Liver (tissue), 3 donors: Measurements from ENCODE around the gene MYO3B.

Experiments
- ATF3 ChIP-seq: IDR thresholded peaks from 2 replicates; pipeline ENCODE4 v1.6.1; 2016; ENCODE audit warnings: antibody characterized with exemption
- EGR1 ChIP-seq, 2 donors: IDR thresholded peaks; 2 replicates each; pipeline ENCODE4 v1.6.1; 2016 to 2018; ENCODE audit warnings: antibody characterized with exemption in 2 of 2, low read depth in 2 of 2
- FOXA2 ChIP-seq: IDR thresholded peaks from 2 replicates; pipeline ENCODE4 v1.6.1; 2016; ENCODE audit warnings: antibody characterized with exemption
- GABPA ChIP-seq, 2 donors: IDR thresholded peaks in 1 of 2; conservative IDR thresholded peaks in 1 of 2; 2 replicates each; pipeline ENCODE4 v1.6.1; 2016; ENCODE audit warnings: antibody characterized with exemption in 2 of 2, mild to moderate bottlenecking in 1 of 2, moderate library complexity in 1 of 2
- JUND ChIP-seq, 2 donors: IDR thresholded peaks; 2 replicates each; pipeline ENCODE4 v1.6.1; 2016; ENCODE audit warnings: antibody characterized with exemption in 2 of 2
- RAD21 ChIP-seq, 2 donors: IDR thresholded peaks; 2 replicates each; pipeline ENCODE4 v1.6.1; 2016; ENCODE audit warnings: antibody characterized with exemption in 2 of 2, mild to moderate bottlenecking in 2 of 2
- REST ChIP-seq: IDR thresholded peaks from 2 replicates; pipeline ENCODE4 v1.6.1; 2016; ENCODE audit warnings: antibody characterized with exemption, mild to moderate bottlenecking
- SP1 ChIP-seq: IDR thresholded peaks from 2 replicates; pipeline ENCODE4 v1.6.1; 2018; ENCODE audit warnings: antibody characterized with exemption, mild to moderate bottlenecking
- TF ChIP-seq, protein P1 (sequence below): fragments of 150-350 bp; IDR thresholded peaks from 2 replicates; pipeline ENCODE4 v1.5.1; 2017; ENCODE audit warnings: improper control_type of control experiment, low read depth, low read length; ENCODE audit not compliant: missing input control
- TF ChIP-seq, protein P2 (sequence below): IDR thresholded peaks from 2 replicates; pipeline ENCODE4 v1.6.1; 2016; ENCODE audit warnings: antibody characterized with exemption
- TF ChIP-seq, protein P3 (sequence below): IDR thresholded peaks from 2 replicates; pipeline ENCODE4 v1.6.1; 2016; ENCODE audit warnings: antibody characterized with exemption
- donor health status: healthy.
- donor health status: healthy.

DNA sequence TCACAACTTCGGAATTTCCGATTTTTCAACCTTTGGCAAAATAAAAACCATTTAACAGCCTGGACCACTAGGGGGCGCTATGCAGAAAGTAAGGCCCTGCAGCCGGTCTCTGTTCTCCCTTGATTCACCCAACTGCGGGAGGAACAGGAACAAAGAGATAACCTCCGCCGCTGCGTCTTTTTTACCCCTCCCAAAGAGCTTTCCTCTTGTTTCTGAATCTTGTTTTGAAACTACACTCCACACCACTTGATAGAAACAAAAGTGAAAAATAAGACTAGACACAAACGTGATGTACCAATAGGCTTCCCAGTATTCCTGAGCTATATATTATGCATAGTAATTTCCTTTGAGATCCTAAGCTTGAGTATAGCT lies 231.2 kb downstream of the MYO3B start:
- TF ChIP-seq, protein P1, sequence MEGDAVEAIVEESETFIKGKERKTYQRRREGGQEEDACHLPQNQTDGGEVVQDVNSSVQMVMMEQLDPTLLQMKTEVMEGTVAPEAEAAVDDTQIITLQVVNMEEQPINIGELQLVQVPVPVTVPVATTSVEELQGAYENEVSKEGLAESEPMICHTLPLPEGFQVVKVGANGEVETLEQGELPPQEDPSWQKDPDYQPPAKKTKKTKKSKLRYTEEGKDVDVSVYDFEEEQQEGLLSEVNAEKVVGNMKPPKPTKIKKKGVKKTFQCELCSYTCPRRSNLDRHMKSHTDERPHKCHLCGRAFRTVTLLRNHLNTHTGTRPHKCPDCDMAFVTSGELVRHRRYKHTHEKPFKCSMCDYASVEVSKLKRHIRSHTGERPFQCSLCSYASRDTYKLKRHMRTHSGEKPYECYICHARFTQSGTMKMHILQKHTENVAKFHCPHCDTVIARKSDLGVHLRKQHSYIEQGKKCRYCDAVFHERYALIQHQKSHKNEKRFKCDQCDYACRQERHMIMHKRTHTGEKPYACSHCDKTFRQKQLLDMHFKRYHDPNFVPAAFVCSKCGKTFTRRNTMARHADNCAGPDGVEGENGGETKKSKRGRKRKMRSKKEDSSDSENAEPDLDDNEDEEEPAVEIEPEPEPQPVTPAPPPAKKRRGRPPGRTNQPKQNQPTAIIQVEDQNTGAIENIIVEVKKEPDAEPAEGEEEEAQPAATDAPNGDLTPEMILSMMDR = peak; percentile 82
- TF ChIP-seq EGR1 (IDR thresholded peaks at IDR 0.05; ENCODE audit: low read depth in 2 of 2) = no peak
- TF ChIP-seq FOXA2 = no peak
- TF ChIP-seq ATF3 = no peak
- TF ChIP-seq GABPA (IDR thresholded peaks at IDR 0.05 in 1 of 2, conservative IDR thresholded peaks at IDR 0.05 in 1 of 2) = no peak
- TF ChIP-seq SP1 = no peak
- no peak for TF ChIP-seq REST
- TF ChIP-seq, protein P2, sequence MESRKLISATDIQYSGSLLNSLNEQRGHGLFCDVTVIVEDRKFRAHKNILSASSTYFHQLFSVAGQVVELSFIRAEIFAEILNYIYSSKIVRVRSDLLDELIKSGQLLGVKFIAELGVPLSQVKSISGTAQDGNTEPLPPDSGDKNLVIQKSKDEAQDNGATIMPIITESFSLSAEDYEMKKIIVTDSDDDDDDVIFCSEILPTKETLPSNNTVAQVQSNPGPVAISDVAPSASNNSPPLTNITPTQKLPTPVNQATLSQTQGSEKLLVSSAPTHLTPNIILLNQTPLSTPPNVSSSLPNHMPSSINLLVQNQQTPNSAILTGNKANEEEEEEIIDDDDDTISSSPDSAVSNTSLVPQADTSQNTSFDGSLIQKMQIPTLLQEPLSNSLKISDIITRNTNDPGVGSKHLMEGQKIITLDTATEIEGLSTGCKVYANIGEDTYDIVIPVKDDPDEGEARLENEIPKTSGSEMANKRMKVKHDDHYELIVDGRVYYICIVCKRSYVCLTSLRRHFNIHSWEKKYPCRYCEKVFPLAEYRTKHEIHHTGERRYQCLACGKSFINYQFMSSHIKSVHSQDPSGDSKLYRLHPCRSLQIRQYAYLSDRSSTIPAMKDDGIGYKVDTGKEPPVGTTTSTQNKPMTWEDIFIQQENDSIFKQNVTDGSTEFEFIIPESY = no peak
- peak; percentile 94 to 96 for TF ChIP-seq RAD21 (IDR thresholded peaks at IDR 0.05)
- no peak for TF ChIP-seq JUND (IDR thresholded peaks at IDR 0.05)
- TF ChIP-seq, protein P3, sequence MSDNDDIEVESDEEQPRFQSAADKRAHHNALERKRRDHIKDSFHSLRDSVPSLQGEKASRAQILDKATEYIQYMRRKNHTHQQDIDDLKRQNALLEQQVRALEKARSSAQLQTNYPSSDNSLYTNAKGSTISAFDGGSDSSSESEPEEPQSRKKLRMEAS = no peak
